ENCODE measurements around the gene HCAR2. TPM values are rescaled to one million over a fixed set of nuclear protein-coding genes. Genes with fewer than 3 reads are reported as not detected.

The HCAR2 gene
- 3.4 and 4.5 TPM in 2 replicates for total RNA-seq

GRCh38 chr12:122702890-122703611 is at the start of gene HCAR2:
HCAR2 (minus strand) TSS chr12:122703357; CDS start chr12:122703283, 74 bp downstream.

GRCh38 chr12:122752464-122753318 is 49.5 kb upstream of the HCAR2 start, which contains the start of gene DENR:
DENR (plus strand) TSS chr12:122752824; CDS start chr12:122753702, 878 bp downstream.

DNA sequence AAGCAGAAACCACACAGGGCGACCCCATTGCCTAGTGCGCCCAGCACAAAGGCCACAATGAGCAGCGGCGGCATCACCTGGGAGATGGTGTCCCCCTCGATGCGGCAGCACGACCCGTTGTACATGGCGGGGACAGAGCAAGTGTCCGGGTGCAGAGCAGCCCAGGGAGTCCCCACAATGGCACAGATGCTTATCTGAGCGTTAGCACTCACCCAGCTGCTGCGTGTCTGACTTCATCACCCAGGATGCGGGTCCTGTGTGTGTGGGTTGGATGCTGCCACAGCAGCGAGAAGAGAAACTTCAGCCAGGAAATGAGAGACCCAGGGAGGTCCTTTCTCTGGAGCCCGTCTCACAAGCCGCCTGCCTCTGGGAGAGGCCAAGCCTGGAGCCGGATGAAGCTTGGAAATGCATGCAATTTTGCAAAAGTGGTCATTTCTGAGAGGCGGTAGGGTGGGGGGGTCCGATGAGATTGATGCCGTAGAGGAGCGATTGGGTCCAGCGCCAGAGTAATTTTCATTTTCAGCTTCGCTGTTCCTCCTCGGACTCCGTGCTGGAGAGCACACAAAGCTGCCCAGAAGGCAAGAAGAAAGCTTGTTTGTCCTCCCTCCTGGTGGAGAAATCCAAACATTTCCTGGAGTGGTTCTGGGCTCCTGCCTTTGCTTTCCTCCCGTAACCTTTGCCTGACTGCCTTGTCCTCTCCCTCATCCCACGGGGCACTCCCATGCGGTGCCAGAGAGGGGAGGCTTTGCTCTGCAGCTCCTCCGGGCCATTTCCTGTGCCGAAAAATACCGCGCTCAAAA is 27.3 kb upstream of the HCAR2 start, which contains the start of gene HCAR1:
Gene HCAR1 (minus strand): TSS at position 630 of the 800 bp plus-strand sequence. CDS start 505 bp downstream, at position 125.

GRCh38 chr12:122716658-122717057 is 13.5 kb upstream of the HCAR2 start, which contains the start of gene HCAR3:
HCAR3 (minus strand) TSS chr12:122716811; CDS start chr12:122716737, 74 bp downstream.

Other genes with a start within 250 kb of the HCAR2 start
- gene ZCCHC8, start 202.4 kb downstream of the HCAR2 start, total RNA-seq: 22.9 and 27.4 TPM in 2 replicates
- gene RSRC2, start 176.4 kb downstream of the HCAR2 start, total RNA-seq: 37.6 and 55.0 TPM in 2 replicates
- 5.5 and 8.7 TPM in 2 replicates for gene KNTC1, start 176.1 kb downstream of the HCAR2 start, total RNA-seq
- gene HCAR3, start 13.5 kb upstream of the HCAR2 start, total RNA-seq: 0.68 and 4.0 TPM in 2 replicates
- not detected in 2 replicates for gene HCAR1, start 27.5 kb upstream of the HCAR2 start, total RNA-seq
- gene DENR, start 49.5 kb upstream of the HCAR2 start, total RNA-seq: 42.6 and 46.1 TPM in 2 replicates
- 0.78 and 1.0 TPM in 2 replicates for gene CCDC62, start 71.2 kb upstream of the HCAR2 start, total RNA-seq
- gene HIP1R, start 132.1 kb upstream of the HCAR2 start, total RNA-seq: 33.8 and 50.9 TPM in 2 replicates
- gene VPS37B, start 192.8 kb upstream of the HCAR2 start, total RNA-seq: 23.2 and 36.5 TPM in 2 replicates